ENCODE data around the gene TMEM219. TPM values are rescaled to one million over a fixed set of nuclear protein-coding genes. Genes with fewer than 3 reads are reported as not detected.

Gene TMEM219
- polyA plus RNA-seq, 1 of the 3 experiments (the other 2 are of a cell fraction): 101 TPM

DNA sequence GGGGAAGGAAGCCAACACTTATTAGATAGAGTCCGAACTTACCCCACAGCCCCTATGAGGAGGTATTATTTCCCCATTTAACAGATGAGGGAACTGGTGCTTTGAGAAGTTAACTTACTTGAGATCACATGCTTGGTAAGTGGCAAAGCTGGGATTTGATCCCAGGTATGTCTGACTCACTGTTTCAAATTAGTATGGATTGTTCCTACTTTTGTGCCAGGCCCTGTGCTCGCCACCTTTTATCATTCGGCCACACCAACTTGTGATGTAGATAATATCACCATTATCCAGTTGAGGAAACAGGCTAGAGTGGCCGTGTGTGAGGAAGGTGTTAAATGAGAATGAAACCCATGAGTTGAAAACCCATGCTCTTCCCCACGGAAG lies 22.9 kb downstream of the TMEM219 start:
- H2AFZ ChIP-seq (ENCODE audit: low read depth): no peak overlapping the region
- no peaks in the 10 kb centered on the region for H4K20me1 ChIP-seq (ENCODE audit: insufficient read depth)
- H3K9ac ChIP-seq: no peak overlapping the region
- H3K9me2 ChIP-seq: no peaks in the 10 kb centered on the region
- no peak overlapping the region for H3K4me3 ChIP-seq (ENCODE audit: low read depth in 2 of 2, low read length in 1 of 2)
- ChIA-PET CTCF (no interaction called here), POLR2A (no interaction called here)
- no peak for DNase-seq
- TF ChIP-seq YY1 (IDR thresholded peaks at IDR 0.05; ENCODE audit: low read depth): no peak
- H3K4me2 ChIP-seq: no peak overlapping the region
- H3K9me3 ChIP-seq: no peaks in the 10 kb centered on the region
- no peaks in the 10 kb centered on the region for H3F3A ChIP-seq (replicated peaks; ENCODE audit: insufficient read depth)
- H3K79me2 ChIP-seq (ENCODE audit: insufficient read depth): no peaks in the 10 kb centered on the region
- 89% methylated on average over 5 of the region's 5 CpGs for WGBS (ENCODE audit: low lambda C conversion rate)
- no peaks in the 10 kb centered on the region for H3K4me1 ChIP-seq (ENCODE audit: control insufficient read depth in 1 of 2, insufficient read depth in 2 of 2, low read depth in 1 of 2, low read length in 1 of 2)
- peaks cover 36 to 97% of the 10 kb centered on the region in 2 experiments for H3K36me3 ChIP-seq (replicated peaks in 1 of 2; ENCODE audit: control insufficient read depth in 1 of 2, insufficient read depth in 2 of 2, low read length in 1 of 2)
- no peaks in the 10 kb centered on the region for H3K27me3 ChIP-seq (ENCODE audit: insufficient read depth)
- no peak overlapping the region for H3K27ac ChIP-seq (ENCODE audit: low read depth in 2 of 2, low read length in 1 of 2)

DNA sequence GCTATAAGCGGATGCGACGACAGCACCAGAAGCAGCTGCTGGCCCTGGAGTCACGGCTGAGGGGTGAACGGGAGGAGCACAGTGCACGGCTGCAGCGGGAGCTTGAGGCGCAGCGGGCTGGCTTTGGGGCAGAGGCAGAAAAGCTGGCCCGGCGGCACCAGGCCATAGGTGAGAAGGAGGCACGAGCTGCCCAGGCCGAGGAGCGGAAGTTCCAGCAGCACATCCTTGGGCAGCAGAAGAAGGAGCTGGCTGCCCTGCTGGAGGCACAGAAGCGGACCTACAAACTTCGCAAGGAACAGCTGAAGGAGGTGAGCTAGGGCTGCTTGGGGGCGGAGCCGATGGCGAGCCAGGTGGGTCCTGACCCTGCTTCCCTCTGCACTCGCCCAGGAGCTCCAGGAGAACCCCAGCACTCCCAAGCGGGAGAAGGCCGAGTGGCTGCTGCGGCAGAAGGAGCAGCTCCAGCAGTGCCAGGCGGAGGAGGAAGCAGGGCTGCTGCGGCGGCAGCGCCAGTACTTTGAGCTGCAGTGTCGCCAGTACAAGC lies 23.5 kb downstream of the TMEM219 start:
- no peaks in the 10 kb centered on the region for H3K79me2 ChIP-seq (ENCODE audit: insufficient read depth)
- POLR2A ChIA-PET: interaction anchor here (3.2 kb wide), 1 partner anchor 9 kb away, joined by 7 read pairs; no protein-coding TSS in a partner anchor
- CTCF ChIA-PET: interaction anchor here (3.4 kb wide), 1 partner anchor 8 kb away, joined by 13 read pairs; no protein-coding TSS in a partner anchor
- 96% methylated on average over 22 of the region's 28 CpGs for WGBS (ENCODE audit: low lambda C conversion rate)
- no peak overlapping the region for H3K4me3 ChIP-seq (ENCODE audit: low read depth in 2 of 2, low read length in 1 of 2)
- H3K36me3 ChIP-seq (replicated peaks in 1 of 2; ENCODE audit: control insufficient read depth in 1 of 2, insufficient read depth in 2 of 2, low read length in 1 of 2): peaks cover 30 to 97% of the 10 kb centered on the region in 2 experiments
- no peak overlapping the region for H3K4me2 ChIP-seq
- no peaks in the 10 kb centered on the region for H3K9me2 ChIP-seq
- TF ChIP-seq GABPA (IDR thresholded peaks at IDR 0.05; ENCODE audit: low read depth) (no peak), TAF1 (IDR thresholded peaks at IDR 0.05; ENCODE audit: borderline replicate concordance, low read depth, low read length) (no peak), GATA2 (CRISPR knock-in tag; IDR thresholded peaks at IDR 0.05) (no peak), POLR2AphosphoS5 (IDR thresholded peaks at IDR 0.05; ENCODE audit: low read depth, low read length) (no peak), FOXM1 (IDR thresholded peaks at IDR 0.05; ENCODE audit: low read depth) (no peak), CHD2 (IDR thresholded peaks at IDR 0.05; ENCODE audit: low read length, partially characterized antibody) (no peak), RAD21 (IDR thresholded peaks at IDR 0.05; ENCODE audit: low read length) (no peak), TCF12 (IDR thresholded peaks at IDR 0.05) (no peak), SMC3 (IDR thresholded peaks at IDR 0.05; ENCODE audit: low read depth, low read length) (no peak), EZH2phosphoT487 (IDR thresholded peaks at IDR 0.05; ENCODE audit: borderline replicate concordance, low read depth) (no peak), MXI1 (IDR thresholded peaks at IDR 0.05; ENCODE audit: low read depth, low read length) (no peak)
- TF ChIP-seq, protein P1, sequence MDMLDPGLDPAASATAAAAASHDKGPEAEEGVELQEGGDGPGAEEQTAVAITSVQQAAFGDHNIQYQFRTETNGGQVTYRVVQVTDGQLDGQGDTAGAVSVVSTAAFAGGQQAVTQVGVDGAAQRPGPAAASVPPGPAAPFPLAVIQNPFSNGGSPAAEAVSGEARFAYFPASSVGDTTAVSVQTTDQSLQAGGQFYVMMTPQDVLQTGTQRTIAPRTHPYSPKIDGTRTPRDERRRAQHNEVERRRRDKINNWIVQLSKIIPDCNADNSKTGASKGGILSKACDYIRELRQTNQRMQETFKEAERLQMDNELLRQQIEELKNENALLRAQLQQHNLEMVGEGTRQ (IDR thresholded peaks at IDR 0.05; ENCODE audit: borderline replicate concordance, low read depth, low read length): no peak
- TF ChIP-seq, protein P2, sequence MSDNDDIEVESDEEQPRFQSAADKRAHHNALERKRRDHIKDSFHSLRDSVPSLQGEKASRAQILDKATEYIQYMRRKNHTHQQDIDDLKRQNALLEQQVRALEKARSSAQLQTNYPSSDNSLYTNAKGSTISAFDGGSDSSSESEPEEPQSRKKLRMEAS (IDR thresholded peaks at IDR 0.05; ENCODE audit: low read depth): no peak
- TF ChIP-seq, protein P3, sequence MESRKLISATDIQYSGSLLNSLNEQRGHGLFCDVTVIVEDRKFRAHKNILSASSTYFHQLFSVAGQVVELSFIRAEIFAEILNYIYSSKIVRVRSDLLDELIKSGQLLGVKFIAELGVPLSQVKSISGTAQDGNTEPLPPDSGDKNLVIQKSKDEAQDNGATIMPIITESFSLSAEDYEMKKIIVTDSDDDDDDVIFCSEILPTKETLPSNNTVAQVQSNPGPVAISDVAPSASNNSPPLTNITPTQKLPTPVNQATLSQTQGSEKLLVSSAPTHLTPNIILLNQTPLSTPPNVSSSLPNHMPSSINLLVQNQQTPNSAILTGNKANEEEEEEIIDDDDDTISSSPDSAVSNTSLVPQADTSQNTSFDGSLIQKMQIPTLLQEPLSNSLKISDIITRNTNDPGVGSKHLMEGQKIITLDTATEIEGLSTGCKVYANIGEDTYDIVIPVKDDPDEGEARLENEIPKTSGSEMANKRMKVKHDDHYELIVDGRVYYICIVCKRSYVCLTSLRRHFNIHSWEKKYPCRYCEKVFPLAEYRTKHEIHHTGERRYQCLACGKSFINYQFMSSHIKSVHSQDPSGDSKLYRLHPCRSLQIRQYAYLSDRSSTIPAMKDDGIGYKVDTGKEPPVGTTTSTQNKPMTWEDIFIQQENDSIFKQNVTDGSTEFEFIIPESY (IDR thresholded peaks at IDR 0.05; ENCODE audit: borderline replicate concordance, low read depth): no peak
- TF ChIP-seq, protein P4, sequence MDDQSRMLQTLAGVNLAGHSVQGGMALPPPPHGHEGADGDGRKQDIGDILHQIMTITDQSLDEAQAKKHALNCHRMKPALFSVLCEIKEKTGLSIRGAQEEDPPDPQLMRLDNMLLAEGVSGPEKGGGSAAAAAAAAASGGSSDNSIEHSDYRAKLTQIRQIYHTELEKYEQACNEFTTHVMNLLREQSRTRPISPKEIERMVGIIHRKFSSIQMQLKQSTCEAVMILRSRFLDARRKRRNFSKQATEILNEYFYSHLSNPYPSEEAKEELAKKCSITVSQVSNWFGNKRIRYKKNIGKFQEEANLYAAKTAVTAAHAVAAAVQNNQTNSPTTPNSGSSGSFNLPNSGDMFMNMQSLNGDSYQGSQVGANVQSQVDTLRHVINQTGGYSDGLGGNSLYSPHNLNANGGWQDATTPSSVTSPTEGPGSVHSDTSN (IDR thresholded peaks at IDR 0.05): no peak
- TF ChIP-seq, protein P5, sequence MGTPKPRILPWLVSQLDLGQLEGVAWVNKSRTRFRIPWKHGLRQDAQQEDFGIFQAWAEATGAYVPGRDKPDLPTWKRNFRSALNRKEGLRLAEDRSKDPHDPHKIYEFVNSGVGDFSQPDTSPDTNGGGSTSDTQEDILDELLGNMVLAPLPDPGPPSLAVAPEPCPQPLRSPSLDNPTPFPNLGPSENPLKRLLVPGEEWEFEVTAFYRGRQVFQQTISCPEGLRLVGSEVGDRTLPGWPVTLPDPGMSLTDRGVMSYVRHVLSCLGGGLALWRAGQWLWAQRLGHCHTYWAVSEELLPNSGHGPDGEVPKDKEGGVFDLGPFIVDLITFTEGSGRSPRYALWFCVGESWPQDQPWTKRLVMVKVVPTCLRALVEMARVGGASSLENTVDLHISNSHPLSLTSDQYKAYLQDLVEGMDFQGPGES (IDR thresholded peaks at IDR 0.05; ENCODE audit: low read depth, low read length): no peak
- no peaks in the 10 kb centered on the region for H3K9me3 ChIP-seq
- no peaks in the 10 kb centered on the region for H4K20me1 ChIP-seq (ENCODE audit: insufficient read depth)
- no peak overlapping the region for H2AFZ ChIP-seq (ENCODE audit: low read depth)
- H3K9ac ChIP-seq: no peak overlapping the region
- H3K27ac ChIP-seq (ENCODE audit: low read depth in 2 of 2, low read length in 1 of 2): no peak overlapping the region
- no peaks in the 10 kb centered on the region for H3K27me3 ChIP-seq (ENCODE audit: insufficient read depth)
- DNase-seq: no peak
- no peaks in the 10 kb centered on the region for H3F3A ChIP-seq (replicated peaks; ENCODE audit: insufficient read depth)
- no peaks in the 10 kb centered on the region for H3K4me1 ChIP-seq (ENCODE audit: control insufficient read depth in 1 of 2, insufficient read depth in 2 of 2, low read depth in 1 of 2, low read length in 1 of 2)

Measured in SK-N-SH (cell line).